Activated CD8-positive, alpha-beta T cell treated with anti-CD3 and anti-CD28 coated beads, Interleukin-2, amount 10 ng/mL, durations not matched to agents 7 days and 5 days (primary cell): ENCODE measurements around the gene NVL. TPM values are rescaled to one million over a fixed set of nuclear protein-coding genes. Genes with fewer than 3 reads are reported as not detected.
"Not testable (repeated sequence)": the region's sequence is repeated elsewhere in the genome, so short reads cannot be mapped to it uniquely, and the experiment has no call there.

Experiments used
- ATAC-seq: fragments of 150-1000 bp; cut with Tn5 transposase; one replicate; pipeline ENCODE4 v1.10.0; 2021; ENCODE audit warnings: moderate library complexity
- CTCF ChIA-PET: fragments of 350-600 bp; sonication (Branson Sonifier 250); formaldehyde crosslinking; loops from one replicate; lab custom pipeline; 2021; ENCODE audit warnings: antibody characterized with exemption; lab: Charles Lee
- POLR2A ChIA-PET: fragments of 350-600 bp; sonication (Branson Sonifier 250); formaldehyde crosslinking; loops from one replicate; lab custom pipeline; 2021; ENCODE audit warnings: antibody characterized with exemption; lab: Charles Lee
- DNase-seq: peaks from one replicate; pipeline ENCODE4 v3.0.0-alpha.2; 2020
- H3K27ac Mint-ChIP-seq: one replicate; pipeline ENCODE4 v1.8.0; 2021; ENCODE audit warnings: mild to moderate bottlenecking, mixed read lengths
- H3K27me3 Mint-ChIP-seq: one replicate; pipeline ENCODE4 v1.8.0; 2021; ENCODE audit warnings: low read depth, mixed read lengths
- H3K36me3 Mint-ChIP-seq: one replicate; pipeline ENCODE4 v1.8.0; 2021; ENCODE audit warnings: low read depth, mixed read lengths
- H3K4me1 Mint-ChIP-seq: one replicate; pipeline ENCODE4 v1.8.0; 2021; ENCODE audit warnings: low read depth, mixed read lengths
- H3K4me3 Mint-ChIP-seq: one replicate; pipeline ENCODE4 v1.8.0; 2021; ENCODE audit warnings: mild to moderate bottlenecking, mixed read lengths
- H3K9me3 Mint-ChIP-seq: one replicate; pipeline ENCODE4 v1.8.0; 2022; ENCODE audit warnings: mixed read lengths; ENCODE audit not compliant: insufficient read depth
- total RNA-seq, 2 experiments: library from RNA; stranded (reverse); gene quantifications; one replicate each; pipeline ENCODE4 v1.2.3, GENCODE V29; 2021

Gene NVL
- total RNA-seq, 2 experiments from 2014 or later = 48.5 to 56.2 TPM

DNA sequence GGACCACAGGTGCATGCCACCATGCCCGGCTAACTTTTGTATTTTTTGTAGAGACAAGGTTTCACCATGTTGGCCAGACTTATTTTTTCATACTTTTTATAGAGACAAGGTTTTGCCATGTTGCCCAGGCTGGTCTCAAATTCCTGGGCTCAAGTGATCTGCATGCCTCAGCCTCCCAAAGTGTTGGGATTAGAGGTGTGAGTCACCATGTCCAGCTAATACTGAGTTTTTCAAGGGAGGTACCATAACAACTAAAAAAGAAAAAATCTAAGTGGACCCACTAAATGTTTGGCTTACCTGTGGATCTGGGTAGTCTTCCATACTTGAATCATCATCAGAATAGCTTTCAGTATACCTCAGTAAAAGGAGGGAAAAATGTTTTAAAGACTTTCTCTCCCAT lies 18.5 kb downstream of the NVL start:
- not testable (repeated sequence) for H3K27ac Mint-ChIP-seq, H3K4me3 Mint-ChIP-seq, H3K4me1 Mint-ChIP-seq, H3K27me3 Mint-ChIP-seq, DNase-seq, ATAC-seq, H3K9me3 Mint-ChIP-seq
- POLR2A ChIA-PET = interaction anchor here (0.6 kb wide), 1 partner anchor 142 kb away, joined by 3 read pairs; no protein-coding TSS in a partner anchor
- peaks cover 42% of the 10 kb centered on the region for H3K36me3 Mint-ChIP-seq
- CTCF ChIA-PET = interaction anchor here (0.8 to 1.5 kb wide), 2 partner anchors 9 to 16 kb away, joined by 3 to 4 read pairs; no protein-coding TSS in a partner anchor

GRCh38 chr1:224308064-224308463 lies 21.9 kb downstream of the NVL start:
- Mint-ChIP-seq H3K27ac (no peak overlapping the region), H3K27me3 (no peaks in the 10 kb centered on the region), H3K4me1 (no peaks in the 10 kb centered on the region), H3K36me3 (peaks cover 47% of the 10 kb centered on the region), H3K9me3 (no peaks in the 10 kb centered on the region), H3K4me3 (no peak overlapping the region)
- ChIA-PET POLR2A (no interaction called here), CTCF (no interaction called here)
- ATAC-seq (no peak), DNase-seq (no peak)

- no peaks in the 10 kb centered on the region for H3K27me3 Mint-ChIP-seq
- H3K36me3 Mint-ChIP-seq = peaks cover 50% of the 10 kb centered on the region
- no peak for ATAC-seq
- no peaks in the 10 kb centered on the region for H3K4me1 Mint-ChIP-seq
- no peaks in the 10 kb centered on the region for H3K9me3 Mint-ChIP-seq
- no peak for DNase-seq
- no peak overlapping the region for H3K27ac Mint-ChIP-seq
- H3K4me3 Mint-ChIP-seq = no peak overlapping the region
- ChIA-PET CTCF (interaction anchor here (0.7 to 1.5 kb wide), 4 partner anchors 11 to 189 kb away, joined by 3 read pairs; no protein-coding TSS in a partner anchor), POLR2A (no interaction called here)
Observed at GRCh38 chr1:224304767-224305166, 25.2 kb downstream of the NVL start.

DNA sequence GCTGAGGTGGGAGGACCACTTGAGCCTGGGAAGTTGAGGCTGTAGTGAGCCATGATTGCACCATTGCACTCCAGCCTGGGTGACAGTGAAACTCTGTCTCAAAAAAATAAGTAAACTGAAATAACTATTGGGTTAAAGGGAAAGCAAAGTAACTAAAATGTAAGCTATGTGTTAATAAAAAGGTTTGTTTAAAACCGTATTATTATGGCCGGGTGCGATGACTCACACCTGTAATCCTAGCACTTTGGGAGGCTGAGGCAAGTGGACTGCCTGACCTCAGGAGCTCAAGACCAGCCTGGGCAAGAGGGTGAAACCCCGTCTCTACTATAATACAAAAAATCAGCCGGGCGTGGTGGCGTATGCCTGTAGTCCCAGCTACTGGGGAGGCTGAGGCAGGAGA lies 27.0 kb downstream of the NVL start:
- no peak overlapping the region for H3K27ac Mint-ChIP-seq
- H3K4me3 Mint-ChIP-seq = no peak overlapping the region
- ChIA-PET POLR2A (no interaction called here), CTCF (interaction anchor here (0.6 to 0.9 kb wide), 3 partner anchors 8 to 1592 kb away, joined by 3 read pairs; no protein-coding TSS in a partner anchor)
- ATAC-seq = no peak
- no peaks in the 10 kb centered on the region for H3K9me3 Mint-ChIP-seq
- H3K4me1 Mint-ChIP-seq = no peaks in the 10 kb centered on the region
- H3K27me3 Mint-ChIP-seq = no peaks in the 10 kb centered on the region
- DNase-seq = no peak
- H3K36me3 Mint-ChIP-seq = peaks cover 62% of the 10 kb centered on the region

- no peaks in the 10 kb centered on the region for H3K9me3 Mint-ChIP-seq
Observed at GRCh38 chr1:224301391-224301790, 28.6 kb downstream of the NVL start.

DNA sequence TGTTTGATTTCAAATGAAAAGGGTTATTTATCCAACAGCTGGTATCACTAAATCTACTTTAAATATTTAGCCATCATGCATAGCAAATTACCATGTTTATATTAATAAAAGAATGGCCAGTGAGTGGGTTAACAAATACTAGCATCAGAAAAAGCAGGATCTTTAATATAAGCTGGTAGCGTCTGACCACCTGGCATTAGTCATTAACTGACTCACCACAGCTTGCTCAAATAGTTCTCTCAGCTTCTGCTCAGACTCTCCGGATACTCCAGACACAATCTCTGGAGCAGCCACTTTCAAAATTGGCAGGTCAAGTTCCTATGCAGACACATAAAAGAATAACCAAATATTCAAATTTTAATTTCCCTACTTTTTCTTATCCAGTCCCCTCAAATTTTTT lies 29.6 kb downstream of the NVL start:
- ChIA-PET CTCF (interaction anchor here (0.8 to 1.3 kb wide), 3 partner anchors 13 to 34 kb away, joined by 3 to 5 read pairs (median 3); no protein-coding TSS in a partner anchor), POLR2A (no interaction called here)
- H3K36me3 Mint-ChIP-seq = peaks cover 53% of the 10 kb centered on the region
- no peak overlapping the region for H3K4me3 Mint-ChIP-seq
- ATAC-seq (no peak), DNase-seq (no peak)
- no peaks in the 10 kb centered on the region for H3K4me1 Mint-ChIP-seq
- no peak overlapping the region for H3K27ac Mint-ChIP-seq
- no peaks in the 10 kb centered on the region for H3K9me3 Mint-ChIP-seq
- H3K27me3 Mint-ChIP-seq = no peaks in the 10 kb centered on the region

More at GRCh38 chr1:224301391-224301790, 28.6 kb downstream of the NVL start:
- Mint-ChIP-seq H3K4me3 (no peak overlapping the region), H3K27me3 (no peaks in the 10 kb centered on the region), H3K27ac (no peak overlapping the region), H3K36me3 (peaks cover 59% of the 10 kb centered on the region), H3K4me1 (no peaks in the 10 kb centered on the region)
- ChIA-PET CTCF (no interaction called here), POLR2A (no interaction called here)
- ATAC-seq (no peak), DNase-seq (no peak)

DNA sequence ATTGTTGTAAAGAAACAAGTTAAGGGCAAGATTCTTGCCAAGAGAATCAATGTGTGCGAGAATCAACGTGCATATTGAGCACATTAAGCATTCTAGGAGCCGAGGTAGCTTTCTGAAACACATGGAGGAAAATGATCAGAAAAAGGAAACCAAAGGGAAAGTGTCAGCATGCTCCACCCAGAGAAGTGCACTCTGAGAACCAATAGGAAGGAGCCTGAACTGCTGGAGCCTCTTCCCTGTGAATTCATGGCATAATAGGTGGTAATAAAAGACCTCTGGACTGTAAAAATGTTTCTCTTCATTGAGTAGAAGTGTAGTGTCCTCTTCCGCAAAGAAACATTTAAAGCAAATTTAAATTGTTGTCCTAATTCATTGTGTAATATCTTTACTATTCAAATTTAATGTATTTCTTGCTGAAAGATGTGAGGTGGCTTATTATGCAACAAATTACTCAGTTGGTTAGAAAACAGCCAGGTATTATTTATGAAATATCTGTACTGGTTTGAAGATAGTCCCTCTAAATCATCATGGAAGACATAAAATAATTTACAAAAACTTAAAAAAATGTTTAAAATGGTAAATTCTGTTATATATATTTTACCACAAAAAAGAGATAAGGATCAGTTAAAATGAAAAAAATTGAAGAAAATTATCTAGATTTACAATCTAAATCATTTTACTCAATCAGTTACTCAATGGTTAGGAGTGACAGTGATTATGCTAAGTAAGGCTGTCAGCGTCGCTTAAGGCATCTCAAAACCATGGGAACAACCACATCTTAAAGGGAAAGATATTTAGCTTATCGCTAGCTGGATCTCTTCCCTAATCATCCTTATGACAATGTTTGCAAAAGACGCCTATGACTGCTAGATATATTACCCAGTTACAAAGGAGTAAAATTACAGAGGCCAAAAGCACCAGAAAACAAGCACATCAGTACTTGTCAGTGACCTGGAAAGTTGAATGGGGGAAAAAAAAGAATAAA lies 31.3 kb downstream of the NVL start:
- ATAC-seq = no peak
- Mint-ChIP-seq H3K36me3 (peaks cover 56% of the 10 kb centered on the region), H3K27ac (no peak overlapping the region), H3K27me3 (no peaks in the 10 kb centered on the region), H3K4me3 (no peak overlapping the region), H3K4me1 (no peaks in the 10 kb centered on the region), H3K9me3 (no peaks in the 10 kb centered on the region)
- CTCF ChIA-PET = interaction anchor here (1.1 kb wide), 1 partner anchor 147 kb away, joined by 3 read pairs; no protein-coding TSS in a partner anchor
- no peak for DNase-seq
- POLR2A ChIA-PET = no interaction called here

DNA sequence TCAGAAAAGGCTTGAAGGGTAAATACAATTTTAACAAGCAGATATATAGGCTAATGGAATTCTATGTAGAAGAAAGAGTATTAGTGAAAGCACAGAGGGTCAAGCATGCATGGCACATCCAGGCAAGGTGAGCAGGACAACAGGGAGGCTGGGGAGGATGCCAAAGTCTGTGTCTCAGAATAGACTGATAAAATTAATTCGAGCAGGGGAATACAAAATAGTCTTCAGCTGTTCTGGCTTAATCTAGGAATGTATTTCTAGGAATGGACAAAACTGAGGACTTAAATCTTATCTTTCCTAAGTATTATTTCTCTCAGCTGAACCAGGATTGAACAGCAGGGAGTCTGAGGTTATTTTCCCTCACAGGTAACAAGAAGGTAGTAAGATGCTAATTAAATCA lies 35.2 kb downstream of the NVL start:
- ChIA-PET CTCF (no interaction called here), POLR2A (no interaction called here)
- Mint-ChIP-seq H3K4me1 (no peaks in the 10 kb centered on the region), H3K4me3 (no peak overlapping the region), H3K27ac (no peak overlapping the region), H3K27me3 (no peaks in the 10 kb centered on the region), H3K36me3 (peaks cover 53% of the 10 kb centered on the region), H3K9me3 (no peaks in the 10 kb centered on the region)
- ATAC-seq (no peak), DNase-seq (no peak)

DNA sequence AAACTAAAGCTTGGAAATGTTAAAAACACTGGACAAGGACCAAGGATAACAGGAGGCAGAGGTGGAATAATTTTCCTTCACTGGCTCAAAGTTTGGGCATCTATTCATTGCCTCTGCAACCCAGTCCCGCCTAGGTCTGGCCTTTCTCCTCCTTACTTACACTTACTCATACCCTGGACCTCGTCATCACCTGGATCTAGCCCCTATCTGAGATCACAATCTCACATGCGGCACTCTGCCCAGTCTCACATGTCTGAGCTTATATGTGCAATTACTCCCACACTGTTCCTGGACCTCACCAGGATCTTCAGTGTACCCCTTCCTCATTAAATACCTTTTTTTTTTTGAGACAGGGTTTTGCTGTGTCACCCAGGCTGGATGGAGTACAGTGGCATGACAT lies 37.6 kb downstream of the NVL start:
- Mint-ChIP-seq H3K36me3 (peaks cover 46% of the 10 kb centered on the region), H3K27ac (no peak overlapping the region), H3K4me1 (no peaks in the 10 kb centered on the region), H3K9me3 (no peaks in the 10 kb centered on the region), H3K27me3 (no peaks in the 10 kb centered on the region), H3K4me3 (no peak overlapping the region)
- DNase-seq (no peak), ATAC-seq (no peak)
- ChIA-PET POLR2A (no interaction called here), CTCF (interaction anchor here (1.6 kb wide), 1 partner anchor 176 kb away, joined by 7 read pairs; no protein-coding TSS in a partner anchor)

- ATAC-seq = no peak
- Mint-ChIP-seq H3K27me3 (no peaks in the 10 kb centered on the region), H3K36me3 (peaks cover 47% of the 10 kb centered on the region), H3K4me3 (no peak overlapping the region), H3K27ac (no peak overlapping the region), H3K9me3 (no peaks in the 10 kb centered on the region), H3K4me1 (no peaks in the 10 kb centered on the region)
- ChIA-PET CTCF (no interaction called here), POLR2A (no interaction called here)
- DNase-seq = no peak
Observed at GRCh38 chr1:224289396-224289795, 40.6 kb downstream of the NVL start.

GRCh38 chr1:224287714-224288113 lies 42.3 kb downstream of the NVL start:
- Mint-ChIP-seq H3K4me1 (no peaks in the 10 kb centered on the region), H3K27ac (no peak overlapping the region), H3K4me3 (no peak overlapping the region), H3K9me3 (no peaks in the 10 kb centered on the region), H3K27me3 (no peaks in the 10 kb centered on the region), H3K36me3 (peaks cover 37% of the 10 kb centered on the region)
- ChIA-PET POLR2A (no interaction called here), CTCF (interaction anchor here (0.6 to 1.3 kb wide), 2 partner anchors 13 to 33 kb away, joined by 3 to 4 read pairs; no protein-coding TSS in a partner anchor)
- DNase-seq (no peak), ATAC-seq (no peak)

DNA sequence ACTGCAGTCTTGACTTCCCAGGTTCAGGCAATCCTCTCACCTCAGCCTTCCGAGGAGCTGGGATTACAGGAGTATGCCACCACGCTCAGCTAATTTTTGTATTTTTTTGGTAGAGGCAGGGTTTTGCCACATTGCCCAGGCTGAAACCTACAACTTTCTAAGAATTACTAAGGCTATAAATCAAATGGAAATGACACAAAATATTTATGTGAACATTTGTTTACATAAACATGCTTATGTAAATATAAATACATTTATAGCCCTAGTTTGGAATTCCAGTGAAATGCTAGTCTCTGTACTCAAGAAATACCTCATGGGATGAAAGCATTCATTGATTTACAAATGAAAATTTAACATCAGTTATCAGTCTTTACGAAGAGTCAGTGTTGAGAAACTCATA lies 47.8 kb downstream of the NVL start:
- POLR2A ChIA-PET = no interaction called here

More for the DNA sequence above, 47.8 kb downstream of the NVL start:
- ATAC-seq (no peak), DNase-seq (no peak)
- no peaks in the 10 kb centered on the region for H3K27me3 Mint-ChIP-seq
- peaks cover 2% of the 10 kb centered on the region for H3K4me1 Mint-ChIP-seq
- H3K27ac Mint-ChIP-seq = no peak overlapping the region
- no peak overlapping the region for H3K4me3 Mint-ChIP-seq
- CTCF ChIA-PET = no interaction called here
- H3K36me3 Mint-ChIP-seq = peaks cover 38% of the 10 kb centered on the region
- no peaks in the 10 kb centered on the region for H3K9me3 Mint-ChIP-seq
